ENCODE data around the gene ARMC8.

The ARMC8 gene

GRCh38 chr3:138334608-138335007, 147.5 kb downstream of the ARMC8 start:
- no peak for TF ChIP-seq CTCF (IDR thresholded peaks at IDR 0.05; ENCODE audit: control extremely low read depth, extremely low read depth, low read depth, missing control alignments)
- DNase-seq (ENCODE audit: extremely low spot score), result no peak
- POLR2A ChIA-PET, result no interaction called here
- CTCF ChIA-PET, result interaction anchor here (0.7 to 0.8 kb wide), 2 partner anchors 20 to 83 kb away, joined by 3 read pairs; no protein-coding TSS in a partner anchor

GRCh38 chr3:138336454-138336999, 149.4 kb downstream of the ARMC8 start:
- no peak for TF ChIP-seq CTCF (IDR thresholded peaks at IDR 0.05; ENCODE audit: control extremely low read depth, extremely low read depth, low read depth, missing control alignments)
- CTCF ChIA-PET, result interaction anchor here (0.9 to 1.6 kb wide), 5 partner anchors 11 to 579 kb away, joined by 3 to 5 read pairs (median 4); no protein-coding TSS in a partner anchor
- no peak for DNase-seq (ENCODE audit: extremely low spot score)
- POLR2A ChIA-PET, result no interaction called here

GRCh38 chr3:138338244-138338643, 151.1 kb downstream of the ARMC8 start:
- ChIA-PET POLR2A (no interaction called here), CTCF (interaction anchor here (1.0 kb wide), 1 partner anchor 17 kb away, joined by 3 read pairs; no protein-coding TSS in a partner anchor)
- DNase-seq (ENCODE audit: extremely low spot score), result no peak
- no peak for TF ChIP-seq CTCF (IDR thresholded peaks at IDR 0.05; ENCODE audit: control extremely low read depth, extremely low read depth, low read depth, missing control alignments)

- TF ChIP-seq CTCF (IDR thresholded peaks at IDR 0.05; ENCODE audit: control extremely low read depth, extremely low read depth, low read depth, missing control alignments), result no peak
- CTCF ChIA-PET, result interaction anchor here (1.4 kb wide), 1 partner anchor 68 kb away, joined by 3 read pairs; no protein-coding TSS in a partner anchor
- no peak for DNase-seq (ENCODE audit: extremely low spot score)
- POLR2A ChIA-PET, result no interaction called here
Observed at GRCh38 chr3:138338811-138339210, 151.7 kb downstream of the ARMC8 start.

- no peak for TF ChIP-seq CTCF (IDR thresholded peaks at IDR 0.05; ENCODE audit: control extremely low read depth, extremely low read depth, low read depth, missing control alignments)
- CTCF ChIA-PET, result interaction anchor here (1.5 kb wide), 1 partner anchor 31 kb away, joined by 4 read pairs; no protein-coding TSS in a partner anchor
- POLR2A ChIA-PET, result no interaction called here
- DNase-seq (ENCODE audit: extremely low spot score), result no peak
Observed at GRCh38 chr3:138340511-138340910, 153.4 kb downstream of the ARMC8 start.

GRCh38 chr3:138344754-138345153, 157.7 kb downstream of the ARMC8 start:
- ChIA-PET POLR2A (no interaction called here), CTCF (interaction anchor here (1.3 kb wide), 1 partner anchor 13 kb away, joined by 3 read pairs; no protein-coding TSS in a partner anchor)

More at GRCh38 chr3:138344754-138345153, 157.7 kb downstream of the ARMC8 start:
- TF ChIP-seq CTCF (IDR thresholded peaks at IDR 0.05; ENCODE audit: control extremely low read depth, extremely low read depth, low read depth, missing control alignments), result no peak
- no peak for DNase-seq (ENCODE audit: extremely low spot score)

Measured in GM10248 (cell line).